Bronchial epithelial cell (primary cell): ENCODE measurements around the gene CD82. TPM values are rescaled to one million over a fixed set of nuclear protein-coding genes. Genes with fewer than 3 reads are reported as not detected.

Experiments used
- DNase-seq: peaks from one replicate; pipeline ENCODE4 v3.0.0-alpha.2; 2010; ENCODE audit warnings: low read depth
- FAIRE-seq: peaks from 2 replicates; lab custom pipeline; 2011; peaks lifted over from hg19 to GRCh38; lab: Jason Lieb, UNC
- H3K27me3 ChIP-seq: 2 replicates; pipeline ENCODE4 v1.5.1; 2011; ENCODE audit warnings: low read length; ENCODE audit not compliant: control insufficient read depth, insufficient read depth
- H3K36me3 ChIP-seq: 2 replicates; pipeline ENCODE4 v1.5.1; 2011; ENCODE audit warnings: low read length; ENCODE audit not compliant: control insufficient read depth, insufficient read depth
- H3K4me3 ChIP-seq: 2 replicates; pipeline ENCODE4 v1.5.1; 2011; ENCODE audit warnings: mild to moderate bottlenecking, low read depth, low read length, control low read depth
- total RNA-seq: library from RNA; depleted of rRNA; stranded (reverse); fragments of >200 nt; gene quantifications from 2 replicates; pipeline ENCODE4 v1.2.1, GENCODE V29; 2014
- TF ChIP-seq, protein P1 (sequence below): IDR thresholded peaks from 2 replicates; pipeline ENCODE4 v1.5.1; 2011; ENCODE audit warnings: mild to moderate bottlenecking, moderate library complexity, low read length, control low read depth, inconsistent platforms; ENCODE audit not compliant: insufficient read depth, severe bottlenecking

Gene CD82
- total RNA-seq, 1 donor from 2014 or later, result 48.7 TPM

DNA sequence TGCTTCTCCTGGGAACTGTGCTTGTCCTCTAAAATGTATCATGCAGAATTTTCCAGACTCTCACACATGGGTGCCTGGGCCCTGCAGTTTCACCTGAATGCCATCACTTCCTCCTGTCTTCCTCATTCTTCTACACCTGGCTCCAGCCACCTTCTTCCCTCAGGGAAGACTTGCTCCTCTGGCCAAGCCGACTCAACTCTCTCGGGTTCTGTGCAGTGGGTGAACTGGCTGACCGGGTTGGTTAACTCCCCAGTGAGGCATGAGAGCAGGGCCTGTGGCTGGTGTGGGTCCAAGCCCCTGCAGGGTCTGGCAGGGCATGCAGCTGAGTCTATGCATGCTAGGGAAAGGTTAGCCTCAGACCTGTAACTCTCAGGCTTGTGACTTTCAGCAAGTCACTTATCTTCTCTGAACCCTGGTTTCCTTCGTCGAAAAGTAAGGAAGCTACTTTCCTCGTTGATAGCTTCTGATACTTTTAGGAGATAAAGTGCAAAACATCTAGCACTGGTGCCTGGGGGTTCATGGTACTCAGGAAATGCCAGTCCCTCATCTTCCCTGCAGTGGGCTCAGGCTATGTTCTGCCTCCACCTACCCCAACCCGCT, 11.9 kb downstream of the CD82 start:
- Histone ChIP-seq H3K27me3 (no peaks in the 10 kb centered on the region), H3K36me3 (peaks cover 5% of the 10 kb centered on the region), H3K4me3 (no peak overlapping the region)
- FAIRE-seq (peak; percentile 47), DNase-seq (peak; percentile 77)
- TF ChIP-seq, protein P1, sequence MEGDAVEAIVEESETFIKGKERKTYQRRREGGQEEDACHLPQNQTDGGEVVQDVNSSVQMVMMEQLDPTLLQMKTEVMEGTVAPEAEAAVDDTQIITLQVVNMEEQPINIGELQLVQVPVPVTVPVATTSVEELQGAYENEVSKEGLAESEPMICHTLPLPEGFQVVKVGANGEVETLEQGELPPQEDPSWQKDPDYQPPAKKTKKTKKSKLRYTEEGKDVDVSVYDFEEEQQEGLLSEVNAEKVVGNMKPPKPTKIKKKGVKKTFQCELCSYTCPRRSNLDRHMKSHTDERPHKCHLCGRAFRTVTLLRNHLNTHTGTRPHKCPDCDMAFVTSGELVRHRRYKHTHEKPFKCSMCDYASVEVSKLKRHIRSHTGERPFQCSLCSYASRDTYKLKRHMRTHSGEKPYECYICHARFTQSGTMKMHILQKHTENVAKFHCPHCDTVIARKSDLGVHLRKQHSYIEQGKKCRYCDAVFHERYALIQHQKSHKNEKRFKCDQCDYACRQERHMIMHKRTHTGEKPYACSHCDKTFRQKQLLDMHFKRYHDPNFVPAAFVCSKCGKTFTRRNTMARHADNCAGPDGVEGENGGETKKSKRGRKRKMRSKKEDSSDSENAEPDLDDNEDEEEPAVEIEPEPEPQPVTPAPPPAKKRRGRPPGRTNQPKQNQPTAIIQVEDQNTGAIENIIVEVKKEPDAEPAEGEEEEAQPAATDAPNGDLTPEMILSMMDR, result no peak

DNA sequence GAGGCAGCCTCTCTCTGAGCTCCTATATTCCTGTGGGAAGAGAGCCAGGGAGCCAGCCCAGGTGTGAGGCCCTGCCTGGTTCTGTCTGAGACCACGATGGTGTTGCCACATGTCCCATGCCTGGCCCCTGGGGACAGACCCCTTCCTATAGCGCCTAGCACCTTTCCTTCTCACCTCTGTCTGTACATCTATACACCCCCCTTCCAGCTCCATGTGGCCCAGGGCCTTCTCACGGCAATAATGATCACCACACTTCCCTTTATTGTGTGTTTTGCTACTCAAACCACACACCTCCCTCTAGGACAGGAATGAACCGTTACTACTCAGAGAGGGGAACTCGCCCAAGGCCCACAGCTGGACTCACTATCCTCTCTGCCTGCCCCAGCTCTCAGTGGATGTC, 12.8 kb downstream of the CD82 start:
- TF ChIP-seq, protein P1, result no peak
- FAIRE-seq, result no peak
- Histone ChIP-seq H3K4me3 (no peak overlapping the region), H3K27me3 (no peaks in the 10 kb centered on the region), H3K36me3 (peaks cover 2% of the 10 kb centered on the region)
- no peak for DNase-seq

DNA sequence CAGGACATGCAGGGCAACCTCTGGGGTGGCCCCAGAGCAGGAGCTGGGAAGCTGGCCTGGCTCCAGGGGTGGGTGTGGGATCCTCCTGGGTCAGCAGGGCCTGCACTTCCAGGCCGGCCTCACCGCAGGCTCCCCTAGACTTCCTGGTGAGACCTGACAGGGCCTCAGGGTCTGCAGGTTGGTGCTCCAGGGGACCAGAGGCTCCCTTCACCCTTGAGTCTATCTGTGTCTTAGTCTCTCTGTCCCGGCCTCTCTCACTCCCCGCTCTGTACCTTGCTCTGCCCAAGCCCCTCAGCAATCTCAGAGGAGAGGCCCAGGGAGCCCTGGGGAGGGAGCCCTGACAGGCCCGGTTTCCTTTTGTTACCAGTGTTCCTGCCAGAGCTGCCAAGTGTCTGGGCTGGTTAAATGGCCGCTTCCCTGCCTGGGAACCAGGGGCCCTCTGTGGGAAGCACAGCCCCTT, 13.9 kb downstream of the CD82 start:
- Histone ChIP-seq H3K27me3 (no peaks in the 10 kb centered on the region), H3K4me3 (no peak overlapping the region), H3K36me3 (peaks cover 2% of the 10 kb centered on the region)
- no peak for FAIRE-seq
- TF ChIP-seq, protein P1, result no peak
- DNase-seq, result no peak

DNA sequence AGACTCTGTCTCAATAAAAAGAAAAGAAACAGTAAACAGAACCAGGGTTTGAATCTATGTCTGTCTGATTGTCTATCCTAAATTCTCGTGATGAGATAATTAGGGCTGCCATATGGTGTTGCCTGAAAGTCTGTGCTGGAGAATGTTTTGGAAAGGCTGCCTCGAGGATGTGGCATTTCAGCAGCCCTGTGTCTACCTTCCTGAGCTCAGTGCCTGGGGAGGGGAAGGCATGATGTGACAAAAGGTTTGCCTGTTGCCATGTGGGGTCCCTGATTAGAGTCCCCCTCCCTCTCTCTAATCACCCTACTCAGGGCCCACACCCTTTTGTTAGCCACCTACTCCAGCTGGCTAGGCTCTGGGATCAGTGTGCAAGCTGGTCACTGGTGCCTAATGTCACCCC, 15.2 kb downstream of the CD82 start:
- H3K27me3 ChIP-seq, result no peaks in the 10 kb centered on the region
- no peak overlapping the region for H3K4me3 ChIP-seq
- H3K36me3 ChIP-seq, result peaks cover 1% of the 10 kb centered on the region
- no peak for DNase-seq
- FAIRE-seq, result no peak
- TF ChIP-seq, protein P1, result no peak

DNA sequence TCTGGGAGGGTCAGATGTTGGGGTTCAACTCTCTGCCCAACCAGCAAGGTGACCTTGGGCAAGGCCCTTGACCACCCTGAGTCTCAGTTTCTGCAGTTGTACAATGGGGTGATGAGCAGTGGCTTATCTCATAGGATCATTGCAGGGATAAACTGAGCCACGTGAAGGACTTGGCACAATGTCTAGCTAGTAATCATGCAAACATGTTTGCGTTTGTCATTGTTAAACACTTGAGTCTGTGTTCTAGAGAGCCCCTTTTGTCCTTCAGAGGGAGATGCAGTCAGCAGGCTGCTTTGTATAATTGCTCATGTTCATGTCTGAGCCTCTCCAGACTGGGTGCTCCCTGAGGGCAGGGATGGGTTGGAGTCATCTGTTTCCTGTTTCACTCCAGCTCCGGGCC, 15.8 kb downstream of the CD82 start:
- FAIRE-seq, result peak; percentile 73
- H3K36me3 ChIP-seq, result no peaks in the 10 kb centered on the region

More for the DNA sequence above, 15.8 kb downstream of the CD82 start:
- DNase-seq, result peak; percentile 36
- Histone ChIP-seq H3K4me3 (no peak overlapping the region), H3K27me3 (no peaks in the 10 kb centered on the region)
- TF ChIP-seq, protein P1, result no peak
